HUES64 (cell line): ENCODE data around the gene IQCM.

Source experiments
- H3K27ac ChIP-seq: 2 replicates; pipeline ENCODE4 v1.7.0; 2013; ENCODE audit warnings: low read depth, low read length, inconsistent platforms
- H3K27me3 ChIP-seq: 2 replicates; pipeline ENCODE4 v1.6.1; 2013; ENCODE audit warnings: mild to moderate bottlenecking, low read length; ENCODE audit not compliant: insufficient read depth
- H3K36me3 ChIP-seq: 2 replicates; pipeline ENCODE4 v1.6.1; 2013; ENCODE audit warnings: mild to moderate bottlenecking, low read length; ENCODE audit not compliant: insufficient read depth
- H3K4me1 ChIP-seq: 2 replicates; pipeline ENCODE4 v1.6.1; 2013; ENCODE audit warnings: mild to moderate bottlenecking, low read length, moderate library complexity; ENCODE audit not compliant: insufficient read depth
- H3K4me3 ChIP-seq: 2 replicates; pipeline ENCODE4 v1.5.1; 2013; ENCODE audit warnings: mild to moderate bottlenecking, low read length, moderate library complexity
- H3K9ac ChIP-seq: 2 replicates; pipeline ENCODE4 v1.6.1; 2013; ENCODE audit warnings: mild to moderate bottlenecking, low read depth, low read length
- H3K9me3 ChIP-seq: 2 replicates; pipeline ENCODE4 v1.6.1; 2013; ENCODE audit warnings: low read depth, low read length; ENCODE audit not compliant: insufficient read depth
- WGBS: fragments of 150-250, 120-280 bp; methylation state at CpG from one replicate; pipeline ENCODE4 v1.1.7; 2013; ENCODE audit warnings: missing lambda C conversion rate; 5-methylcytosine and 5-hydroxymethylcytosine counted together

IQCM gene

GRCh38 chr4:149684516-149684915 lies 131.1 kb downstream of the IQCM start:
- H3K4me3 ChIP-seq: no peak overlapping the region
- H3K9ac ChIP-seq: no peak overlapping the region
- H3K27me3 ChIP-seq: no peaks in the 10 kb centered on the region
- H3K9me3 ChIP-seq: no peaks in the 10 kb centered on the region
- no peak overlapping the region for H3K27ac ChIP-seq
- WGBS: 88% methylated on average over 2 of the region's 2 CpGs
- no peaks in the 10 kb centered on the region for H3K36me3 ChIP-seq
- no peaks in the 10 kb centered on the region for H3K4me1 ChIP-seq

DNA sequence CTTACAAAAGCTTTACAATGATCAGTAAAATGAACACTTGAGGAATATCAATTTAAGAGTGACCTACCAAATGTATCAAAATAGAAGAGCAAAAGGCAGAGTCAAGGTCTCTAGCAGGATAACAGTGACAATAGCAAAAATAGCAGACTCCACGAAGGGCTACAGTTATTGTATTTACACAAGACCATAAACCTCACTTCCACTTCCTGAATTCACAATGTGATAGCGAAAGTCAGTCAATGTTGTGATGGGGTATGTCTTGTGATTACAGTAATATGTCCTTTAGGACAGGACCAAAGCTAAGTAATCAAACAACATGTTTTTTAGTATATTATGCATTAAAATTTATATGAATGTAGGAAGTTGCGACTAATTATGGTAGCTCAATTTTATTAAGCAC lies 139.6 kb downstream of the IQCM start:
- Histone ChIP-seq H3K4me3 (no peak overlapping the region), H3K9me3 (no peaks in the 10 kb centered on the region), H3K27me3 (no peaks in the 10 kb centered on the region), H3K36me3 (no peaks in the 10 kb centered on the region), H3K4me1 (no peaks in the 10 kb centered on the region), H3K9ac (no peak overlapping the region), H3K27ac (no peak overlapping the region)
- whole genome bisulfite sequencing: 62% methylated on average over 1 of the region's 3 CpGs

DNA sequence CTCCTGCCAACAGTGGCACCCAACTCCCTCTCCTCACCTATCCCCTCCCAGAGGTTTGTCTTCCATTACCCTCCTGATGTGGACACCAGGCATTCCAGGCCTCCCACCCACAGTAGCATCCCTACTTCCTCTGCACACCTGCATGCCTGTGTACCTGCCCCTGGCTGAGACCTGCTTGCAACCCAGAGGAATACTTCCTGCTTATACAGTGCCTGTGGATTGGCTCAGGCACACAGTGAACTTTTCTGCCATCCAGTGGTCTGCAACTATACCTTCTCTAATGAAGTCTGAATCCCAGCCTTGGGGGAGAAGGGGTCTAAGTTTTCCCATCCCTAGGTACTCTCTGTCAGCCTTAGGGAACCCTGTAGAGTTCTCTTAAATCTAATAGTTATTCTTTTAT lies 169.9 kb downstream of the IQCM start:
- Histone ChIP-seq H3K36me3 (no peaks in the 10 kb centered on the region), H3K27ac (no peak overlapping the region), H3K9me3 (no peaks in the 10 kb centered on the region), H3K4me3 (no peak overlapping the region), H3K27me3 (no peaks in the 10 kb centered on the region), H3K9ac (no peak overlapping the region), H3K4me1 (0 out of 2 replicates have a peak, but pooled peaks cover 6% of the 10 kb centered on the region)

- WGBS: no CpG with 5 or more reads among the region's 1 CpG
- no peaks in the 10 kb centered on the region for H3K4me1 ChIP-seq
- H3K9ac ChIP-seq: no peak overlapping the region
- no peaks in the 10 kb centered on the region for H3K27me3 ChIP-seq
- H3K36me3 ChIP-seq: no peaks in the 10 kb centered on the region
- H3K27ac ChIP-seq: no peak overlapping the region
- no peak overlapping the region for H3K4me3 ChIP-seq
- no peaks in the 10 kb centered on the region for H3K9me3 ChIP-seq
Measured at GRCh38 chr4:149638073-149638472, 177.6 kb downstream of the IQCM start.

- no peak overlapping the region for H3K4me3 ChIP-seq
- no peaks in the 10 kb centered on the region for H3K9me3 ChIP-seq
- no peak overlapping the region for H3K9ac ChIP-seq
- H3K27me3 ChIP-seq: no peaks in the 10 kb centered on the region
- H3K36me3 ChIP-seq: no peaks in the 10 kb centered on the region
- WGBS: 100% methylated on average over 1 of the region's 2 CpGs
- peaks cover 10% of the 10 kb centered on the region; the same call in 1 of the 2 replicates for H3K4me1 ChIP-seq
- no peak overlapping the region for H3K27ac ChIP-seq
Measured at GRCh38 chr4:149634368-149634767, 181.3 kb downstream of the IQCM start.

DNA sequence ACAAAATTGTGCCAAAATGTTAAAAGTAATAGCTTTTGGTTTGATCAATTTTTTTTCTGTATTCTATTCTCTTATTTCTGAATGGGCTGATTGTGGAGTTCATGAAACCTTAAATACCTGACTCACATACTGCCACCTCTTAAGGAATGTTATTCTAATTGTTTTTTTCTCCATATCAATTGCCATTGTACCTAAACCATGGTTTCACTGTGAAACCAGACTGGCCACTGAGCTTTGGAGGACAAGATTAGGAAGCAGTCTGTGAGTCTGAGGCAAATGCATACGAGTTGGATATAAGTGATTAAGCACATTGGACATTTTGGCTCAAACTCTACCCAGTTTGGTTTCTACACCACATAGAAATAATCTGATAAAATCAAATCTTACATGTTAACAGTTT lies 184.0 kb downstream of the IQCM start:
- WGBS: 88% methylated on average over 1 of the region's 1 CpG
- Histone ChIP-seq H3K9ac (no peak overlapping the region), H3K27me3 (no peaks in the 10 kb centered on the region), H3K4me3 (no peak overlapping the region), H3K4me1 (peaks cover 13% of the 10 kb centered on the region; the same call in 1 of the 2 replicates), H3K36me3 (no peaks in the 10 kb centered on the region), H3K9me3 (no peaks in the 10 kb centered on the region), H3K27ac (no peak overlapping the region)

DNA sequence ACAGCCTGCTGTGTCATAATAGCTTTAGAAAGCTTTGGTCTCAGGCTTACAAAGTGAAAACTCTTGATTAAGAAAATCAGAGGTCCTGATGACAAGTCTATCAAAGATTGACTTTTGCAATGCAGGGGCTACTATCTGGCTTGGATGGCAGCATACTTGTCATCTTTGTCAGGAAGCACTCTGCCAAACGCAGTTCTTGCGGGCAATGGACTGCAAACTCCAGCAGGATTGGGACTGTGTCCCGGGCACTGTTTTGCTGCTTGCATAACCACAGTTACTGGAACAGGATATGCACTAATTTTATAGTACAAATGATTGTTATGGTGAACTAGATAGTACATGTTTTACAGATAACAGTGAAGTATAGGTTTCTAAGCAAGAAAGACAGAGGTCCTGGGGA lies 185.6 kb downstream of the IQCM start:
- H3K4me1 ChIP-seq: peaks cover 13% of the 10 kb centered on the region; the same call in 1 of the 2 replicates
- no peaks in the 10 kb centered on the region for H3K27me3 ChIP-seq
- WGBS: 96% methylated on average over 3 of the region's 3 CpGs
- no peaks in the 10 kb centered on the region for H3K36me3 ChIP-seq
- no peak overlapping the region for H3K4me3 ChIP-seq
- no peaks in the 10 kb centered on the region for H3K9me3 ChIP-seq
- H3K9ac ChIP-seq: no peak overlapping the region
- H3K27ac ChIP-seq: no peak overlapping the region

DNA sequence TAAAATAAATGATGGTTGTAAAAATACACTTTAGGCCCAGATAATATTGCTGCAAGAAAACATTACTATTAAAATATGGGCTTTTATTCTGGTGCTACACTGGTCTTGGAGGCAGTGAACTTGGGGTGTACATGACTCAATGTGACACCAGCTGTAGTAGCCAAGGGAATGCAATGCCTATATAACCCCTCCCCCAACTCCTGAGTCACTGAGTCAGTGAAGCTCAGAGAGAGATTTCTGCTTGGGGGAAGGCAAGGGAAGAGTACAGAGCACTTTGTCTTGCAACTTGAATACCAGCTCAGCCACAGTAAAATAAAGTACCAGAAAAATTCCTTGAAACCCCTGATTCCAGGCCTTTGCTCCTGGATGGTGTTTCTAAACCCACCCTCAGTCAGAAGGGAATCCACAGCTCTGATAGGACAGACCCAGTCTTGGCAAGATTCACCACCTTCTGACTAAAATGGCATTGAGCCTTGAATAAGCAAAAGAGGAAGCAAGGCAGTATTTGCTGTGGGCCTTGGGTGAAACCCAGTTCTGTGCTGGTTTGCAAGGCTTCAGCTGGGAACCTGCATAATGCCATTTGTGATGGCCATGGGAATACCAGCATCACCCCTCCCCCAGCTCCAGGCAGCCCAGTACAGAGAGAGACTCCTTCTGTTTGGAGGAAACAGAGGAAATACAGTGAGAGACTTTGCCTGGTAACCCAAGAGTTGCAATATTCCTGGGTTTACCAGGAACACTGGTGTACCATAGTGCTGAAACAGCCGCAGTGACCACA lies 209.9 kb downstream of the IQCM start:
- Histone ChIP-seq H3K4me3 (no peak overlapping the region), H3K9ac (no peak overlapping the region), H3K4me1 (peaks cover 9% of the 10 kb centered on the region; the same call in 1 of the 2 replicates), H3K36me3 (no peaks in the 10 kb centered on the region), H3K9me3 (no peaks in the 10 kb centered on the region), H3K27me3 (no peaks in the 10 kb centered on the region), H3K27ac (no peak overlapping the region)
- WGBS: 89% methylated on average over 1 of the region's 1 CpG

DNA sequence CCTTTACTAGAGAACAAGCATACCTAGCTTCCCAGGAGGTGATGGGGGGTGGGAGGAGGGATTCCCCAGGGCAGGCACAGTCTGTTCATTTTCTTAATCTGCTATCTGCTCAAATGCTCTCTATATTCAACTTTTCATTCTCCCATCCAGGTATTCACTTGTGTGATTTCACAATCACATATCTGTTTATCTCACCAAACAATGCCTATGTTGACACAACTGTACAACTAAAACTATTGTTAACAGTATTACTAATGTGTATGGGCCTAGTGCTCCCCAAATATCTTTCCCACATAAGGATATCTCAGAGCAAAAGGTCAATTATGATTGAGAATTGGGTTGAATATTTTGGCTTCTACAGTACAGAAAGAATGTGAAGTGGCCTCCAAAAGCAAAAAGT lies 210.8 kb downstream of the IQCM start:
- Histone ChIP-seq H3K4me1 (peaks cover 9% of the 10 kb centered on the region; the same call in 1 of the 2 replicates), H3K36me3 (no peaks in the 10 kb centered on the region), H3K9ac (no peak overlapping the region), H3K27me3 (no peaks in the 10 kb centered on the region), H3K4me3 (no peak overlapping the region), H3K27ac (no peak overlapping the region), H3K9me3 (no peaks in the 10 kb centered on the region)

- H3K27ac ChIP-seq: no peak overlapping the region
- no peaks in the 10 kb centered on the region for H3K27me3 ChIP-seq
- 0 out of 2 replicates have a peak, but pooled peaks cover 5% of the 10 kb centered on the region for H3K4me1 ChIP-seq
- no peaks in the 10 kb centered on the region for H3K36me3 ChIP-seq
- no peaks in the 10 kb centered on the region for H3K9me3 ChIP-seq
- no peak overlapping the region for H3K4me3 ChIP-seq
- 93% methylated on average over 2 of the region's 2 CpGs for WGBS
- H3K9ac ChIP-seq: no peak overlapping the region
Measured at GRCh38 chr4:149595500-149595899, 220.1 kb downstream of the IQCM start.

GRCh38 chr4:149589826-149590225 lies 225.8 kb downstream of the IQCM start:
- H3K27me3 ChIP-seq: no peaks in the 10 kb centered on the region
- H3K9me3 ChIP-seq: no peaks in the 10 kb centered on the region
- H3K4me1 ChIP-seq: no peaks in the 10 kb centered on the region
- H3K9ac ChIP-seq: no peak overlapping the region
- H3K36me3 ChIP-seq: no peaks in the 10 kb centered on the region
- no peak overlapping the region for H3K27ac ChIP-seq
- no peak overlapping the region for H3K4me3 ChIP-seq
- no CpG with 5 or more reads among the region's 1 CpG for WGBS

DNA sequence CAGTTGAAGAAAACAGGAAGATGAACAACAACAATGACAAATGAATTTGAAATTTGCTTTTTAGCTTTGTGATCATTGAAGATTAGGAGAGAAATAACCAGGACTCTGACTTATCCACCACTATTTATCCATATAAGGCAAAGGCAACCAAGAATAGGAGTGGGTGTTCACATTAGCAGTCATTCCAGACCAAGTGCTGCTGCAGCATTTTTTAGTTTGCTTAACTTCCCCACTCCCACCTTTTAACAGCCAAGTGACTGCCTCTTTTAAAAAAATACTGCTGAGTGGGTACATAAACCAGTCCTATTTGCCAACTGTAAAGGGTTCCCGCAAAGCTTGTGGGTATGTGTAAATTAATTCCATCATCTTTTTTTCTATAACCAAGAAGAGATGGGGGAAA lies 230.9 kb downstream of the IQCM start:
- Histone ChIP-seq H3K4me3 (no peak overlapping the region), H3K9me3 (no peaks in the 10 kb centered on the region), H3K36me3 (no peaks in the 10 kb centered on the region), H3K27me3 (no peaks in the 10 kb centered on the region), H3K9ac (no peak overlapping the region), H3K27ac (peak overlapping the region; percentile 51; the same call in 1 of the 2 replicates), H3K4me1 (no peaks in the 10 kb centered on the region)
- WGBS: no CpG with 5 or more reads among the region's 1 CpG
